Putamen (tissue), 1 donor: Measurements from ENCODE around the gene CBX2.

Experiments used
- DNase-seq: peaks from one replicate; pipeline ENCODE4 v3.0.0-alpha.2; 2016; ENCODE audit warnings: low spot score

The CBX2 gene

DNA sequence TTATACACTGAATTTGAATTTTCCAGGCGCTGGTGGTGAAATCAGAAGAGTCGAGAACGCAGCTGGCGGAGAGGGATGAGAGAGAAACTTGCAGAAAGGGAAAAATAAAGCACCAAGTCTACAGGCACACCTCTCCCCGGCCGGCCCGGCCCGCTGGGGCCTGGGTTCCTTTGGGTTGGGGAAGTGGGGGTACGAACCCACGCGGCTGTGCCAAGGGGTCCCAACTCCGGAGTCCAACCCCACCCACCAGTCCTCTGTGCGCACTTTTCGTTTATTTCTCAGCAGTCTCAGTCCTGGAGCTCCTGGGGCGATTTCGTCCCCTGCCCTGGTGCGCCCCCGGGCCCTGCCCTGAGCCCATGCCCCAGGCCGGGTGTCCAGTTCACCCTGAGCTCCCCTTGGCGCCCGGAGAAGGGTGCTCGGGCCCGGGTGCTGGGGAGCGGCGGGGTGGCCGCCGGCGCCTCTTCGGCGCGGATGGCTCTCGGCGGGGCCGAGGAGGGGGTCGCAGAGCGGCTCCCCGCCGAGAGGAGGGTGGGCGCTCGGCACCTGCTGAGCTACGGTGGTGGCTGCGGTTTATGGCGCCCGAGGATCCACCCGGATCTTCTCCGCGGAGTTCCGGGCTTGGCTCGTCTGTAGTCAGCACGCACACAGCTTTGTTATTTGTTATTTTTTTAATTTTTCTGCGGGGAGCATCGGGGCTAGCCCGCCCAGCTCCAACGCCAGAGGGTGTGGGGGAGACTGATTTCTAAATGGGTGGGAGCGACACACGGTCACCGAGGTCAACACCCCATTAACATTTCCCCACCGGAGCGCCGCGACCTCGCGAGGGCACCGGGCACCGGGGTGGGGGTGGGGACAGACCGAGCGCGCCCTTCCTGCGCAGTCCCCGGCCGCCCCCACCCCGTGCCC lies 34.7 kb downstream of the CBX2 start:
- DNase-seq, result no peak

DNA sequence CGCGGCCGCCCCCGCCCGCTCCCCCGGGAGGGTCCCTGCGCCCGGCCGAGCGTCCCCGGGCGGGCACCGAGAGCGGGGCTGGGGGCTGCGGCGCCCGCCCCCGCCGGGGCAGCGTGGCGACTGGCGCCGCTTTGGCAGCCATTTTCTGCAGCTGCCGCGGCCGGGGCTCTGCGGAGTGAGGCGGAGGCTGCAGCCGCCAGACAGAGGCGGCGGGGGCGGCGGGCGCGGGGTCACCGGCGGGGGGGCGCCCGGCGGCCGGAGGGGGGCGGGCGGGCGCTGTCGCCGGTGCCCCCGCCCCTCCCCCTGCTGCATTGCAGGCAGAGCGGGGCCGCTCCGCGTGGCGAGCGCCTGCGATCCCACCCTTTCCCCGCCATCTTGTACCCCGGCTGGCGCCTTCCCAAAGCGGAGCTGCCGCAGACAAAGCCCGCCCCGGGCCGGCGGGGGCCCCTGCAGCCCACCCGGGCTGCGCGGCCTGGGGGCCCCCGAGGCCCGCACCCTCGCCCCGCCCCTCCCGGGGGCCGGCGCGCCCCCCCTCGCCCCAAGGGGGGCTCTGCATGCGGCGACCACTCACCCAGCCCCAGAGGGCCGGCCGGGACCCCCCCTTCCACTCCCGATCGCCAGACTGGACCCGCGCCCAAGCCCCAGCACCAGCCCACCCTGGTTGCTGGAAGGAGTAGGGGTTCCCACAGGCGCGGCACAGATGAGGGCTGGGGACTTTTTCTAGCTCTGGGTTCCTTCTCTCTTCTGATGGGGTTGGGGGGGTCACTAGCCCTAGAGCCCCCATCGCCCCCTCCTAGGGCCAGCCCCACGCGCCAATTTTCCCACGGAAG lies 35.6 kb downstream of the CBX2 start:
- DNase-seq, result no peak

DNA sequence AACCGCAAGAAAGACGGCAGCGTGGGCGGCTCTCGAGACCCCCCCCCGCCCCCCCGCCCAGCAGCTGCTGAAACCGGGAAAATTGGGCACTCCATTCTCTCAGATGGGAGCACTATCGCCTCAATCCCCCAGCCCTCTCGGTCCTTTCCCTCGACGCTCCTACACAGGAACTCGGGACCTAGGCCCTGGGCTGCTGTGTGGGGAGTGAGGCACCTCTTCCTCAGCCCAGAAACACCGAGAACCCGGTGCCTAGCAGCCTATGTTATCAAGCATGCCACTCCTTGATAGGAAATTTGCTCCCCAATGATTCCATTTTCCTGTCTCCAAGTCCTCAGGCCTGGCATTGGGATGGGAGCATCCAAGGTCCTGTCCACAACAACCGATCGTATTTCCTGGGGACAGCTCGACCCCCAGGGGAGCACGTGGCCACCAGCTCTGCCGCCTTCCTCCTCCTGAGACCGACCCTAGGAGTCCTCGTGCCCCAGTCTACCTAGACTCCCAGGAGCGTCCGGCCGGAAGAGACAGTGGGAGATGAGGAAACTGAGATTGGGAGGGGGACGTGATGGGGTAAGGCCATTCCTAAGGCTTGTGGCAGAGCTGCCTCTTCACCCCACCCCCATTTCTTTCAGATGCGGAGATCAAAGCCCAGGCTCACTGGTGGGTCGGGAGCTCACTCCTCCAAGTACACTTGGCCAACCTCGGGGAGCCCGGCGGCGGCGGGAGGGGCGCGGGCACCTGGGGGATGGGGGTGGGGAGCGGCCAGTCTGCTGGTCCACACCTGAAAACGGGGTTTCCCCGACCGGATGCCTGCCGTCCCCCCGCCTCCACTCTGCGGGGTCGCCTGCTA lies 36.4 kb downstream of the CBX2 start:
- DNase-seq, result no peak

DNA sequence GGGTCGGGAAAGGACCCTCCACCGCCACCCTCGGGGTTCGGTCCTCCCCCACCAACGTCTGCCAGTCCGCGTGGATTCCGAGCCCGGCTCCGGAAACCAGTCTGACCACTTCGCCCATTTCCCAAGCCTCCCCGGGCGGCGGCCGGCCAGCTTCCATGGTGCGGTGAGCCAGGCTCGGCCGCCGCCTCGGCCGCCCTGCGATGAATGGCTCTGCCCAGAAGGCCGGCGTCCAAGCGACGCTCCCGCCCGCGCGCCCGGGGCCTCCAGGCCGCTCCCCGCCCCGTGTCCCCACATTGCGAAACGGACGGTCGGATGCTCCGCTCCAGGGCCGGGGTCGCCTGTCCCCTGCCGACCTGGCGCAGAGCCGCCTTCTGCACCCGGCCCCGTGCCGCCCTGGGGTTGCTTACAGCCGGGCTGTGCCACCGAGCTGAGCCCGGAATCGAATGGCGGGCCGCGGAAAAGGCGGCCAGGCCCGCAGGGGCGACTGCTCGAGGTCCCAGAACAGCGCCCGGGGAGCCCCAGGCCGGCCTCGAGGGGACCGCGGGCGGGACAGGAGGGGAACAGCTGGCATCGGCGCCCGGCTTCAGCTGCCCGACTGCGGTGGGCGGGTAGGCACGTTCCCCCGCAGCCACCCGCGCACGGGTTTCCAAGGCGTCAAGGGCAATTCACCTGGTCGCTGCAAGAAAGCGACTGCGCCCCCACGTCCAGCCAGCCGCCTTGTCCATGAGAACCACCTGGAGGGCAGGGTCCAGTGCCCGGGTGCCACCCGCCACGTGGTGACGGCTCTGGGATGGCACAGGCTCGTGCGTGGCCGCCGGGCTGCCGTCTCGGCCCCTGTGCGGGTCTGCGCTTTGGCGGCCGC lies 37.3 kb downstream of the CBX2 start:
- no peak for DNase-seq

DNA sequence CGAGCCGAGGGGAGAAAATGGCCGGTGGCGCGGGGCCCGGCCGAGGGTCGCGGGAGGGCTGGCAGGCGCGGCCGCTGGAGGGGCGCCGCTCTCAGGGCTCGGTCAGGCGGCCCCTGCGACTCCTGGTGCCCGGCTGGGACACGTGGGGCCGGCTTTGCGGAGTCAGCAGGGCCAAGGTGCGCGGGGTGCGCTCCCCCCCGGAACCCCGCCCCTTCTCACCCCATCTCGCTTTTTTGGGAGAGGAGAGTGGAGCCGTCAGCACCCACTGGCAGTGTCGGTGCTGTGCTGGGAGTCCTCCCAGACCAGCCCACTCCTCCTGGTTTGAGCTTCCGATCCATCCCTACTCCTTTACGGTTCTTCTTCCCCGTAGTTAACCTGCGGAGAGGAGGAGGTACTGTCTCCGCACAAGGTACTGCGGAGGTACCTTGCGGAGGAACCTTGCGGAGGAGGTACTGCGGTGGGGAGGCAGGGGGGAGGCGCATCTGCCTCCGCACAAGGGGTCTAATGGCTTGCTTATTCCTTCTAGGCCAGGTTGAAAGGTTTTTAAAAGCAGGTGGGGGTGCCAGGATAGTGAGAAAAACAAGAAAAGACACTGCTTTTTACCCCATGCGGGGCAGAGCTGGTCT lies 38.0 kb downstream of the CBX2 start:
- no peak for DNase-seq

DNA sequence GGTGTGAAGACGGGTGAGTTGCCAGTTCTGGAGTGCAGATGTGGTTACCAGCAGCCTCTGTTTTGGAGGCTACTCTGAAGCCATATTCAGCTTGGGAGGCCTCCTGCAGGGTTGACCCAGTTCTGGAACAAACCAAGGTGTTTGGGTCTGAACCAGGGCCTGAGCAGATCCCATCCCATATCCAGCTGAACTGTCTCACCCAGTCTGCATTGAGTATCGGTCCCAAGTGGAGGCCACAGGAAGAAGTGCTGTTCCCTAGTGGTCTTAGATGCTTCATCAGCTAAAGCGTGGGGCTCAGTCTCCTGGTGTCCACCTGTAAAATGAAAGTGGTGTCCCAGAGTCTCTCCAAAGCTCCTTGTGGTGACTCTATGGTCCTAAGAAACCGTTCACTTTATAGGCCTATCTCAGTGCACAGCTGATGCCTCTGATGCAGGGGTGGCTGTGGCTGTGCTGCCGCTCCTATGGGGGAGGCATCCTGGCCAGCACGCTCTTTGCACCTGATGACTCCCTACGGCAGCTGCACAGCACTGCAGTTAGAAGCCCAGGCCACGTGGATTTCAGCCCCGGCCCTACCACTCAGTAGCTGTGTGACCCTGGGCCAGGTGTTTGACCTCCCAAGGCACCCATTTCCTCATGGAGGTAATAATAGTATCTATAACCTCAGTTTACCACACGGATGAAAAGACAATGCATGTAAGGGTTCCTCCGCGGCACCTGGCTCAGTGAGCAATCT lies 40.2 kb downstream of the CBX2 start:
- no peak for DNase-seq

DNA sequence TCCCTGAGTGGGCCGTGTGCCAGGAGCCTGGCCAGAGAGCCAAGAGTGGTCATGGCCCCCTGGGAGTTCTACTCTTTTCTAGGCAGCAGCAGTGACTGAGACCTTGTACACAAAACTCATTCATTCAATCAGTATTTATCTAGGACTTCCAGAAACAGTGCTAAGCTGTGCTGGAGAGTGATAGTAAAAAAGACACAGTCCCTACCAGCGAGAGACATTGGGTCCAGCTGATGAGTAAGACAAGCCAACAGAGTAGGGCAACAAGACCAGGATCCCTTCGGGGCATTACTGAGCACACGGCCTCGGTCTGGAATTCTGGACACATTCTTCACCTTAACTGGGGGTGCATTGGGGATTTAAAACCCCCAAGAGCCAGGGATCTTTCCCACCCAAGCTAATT lies 41.1 kb downstream of the CBX2 start:
- no peak for DNase-seq

DNA sequence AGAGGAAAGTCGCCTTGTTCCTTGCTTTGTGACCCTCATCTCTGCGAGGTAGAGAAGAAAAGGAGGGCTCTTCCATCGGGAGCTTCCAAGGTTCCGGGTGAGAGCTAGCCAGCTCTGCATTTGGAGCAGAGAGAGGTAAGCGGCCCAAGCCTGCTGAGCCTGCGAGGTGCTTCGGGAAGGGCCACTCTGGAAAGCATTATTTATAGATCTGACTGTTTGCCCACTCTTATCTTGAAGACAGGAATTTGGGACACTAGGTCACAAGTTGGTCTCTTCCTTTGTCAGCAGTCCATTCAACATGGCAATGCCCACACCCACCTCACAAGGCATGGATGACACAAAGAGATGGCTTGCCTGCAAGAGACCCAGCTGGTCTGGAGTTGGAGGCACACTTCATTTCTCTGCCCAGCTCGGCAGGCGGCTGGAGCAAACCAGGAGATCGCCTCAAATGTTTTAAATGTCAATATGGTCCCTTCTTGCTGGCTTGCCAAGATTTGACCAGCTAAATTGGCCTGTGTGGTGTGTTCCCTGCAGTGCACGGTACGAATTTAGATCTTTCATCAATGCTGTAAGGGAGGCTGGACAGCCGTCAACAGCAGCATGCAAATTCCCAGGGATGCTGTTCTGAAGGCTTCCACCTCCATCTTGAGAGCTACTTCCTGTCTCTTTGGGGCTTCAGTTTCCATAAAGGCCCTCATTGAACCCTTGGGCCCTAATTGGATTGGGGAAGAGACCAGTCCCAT lies 41.8 kb downstream of the CBX2 start:
- no peak for DNase-seq

DNA sequence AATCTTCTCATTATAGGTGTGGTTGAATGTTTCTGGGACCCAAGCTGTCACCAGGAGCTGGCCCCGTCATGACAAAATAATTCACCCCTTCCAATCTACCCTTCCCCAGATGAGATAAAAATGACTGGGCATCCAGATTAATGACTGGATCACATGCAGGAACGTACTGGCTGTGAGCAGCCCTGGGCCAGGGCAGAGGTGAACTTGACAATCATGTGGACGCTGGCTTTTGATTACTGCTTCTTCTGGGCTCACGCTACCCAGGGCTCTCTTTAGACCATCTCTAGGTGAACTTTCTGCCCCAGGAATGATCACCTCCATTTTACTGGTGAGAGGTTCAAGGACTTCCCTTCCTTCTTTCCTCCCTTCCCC lies 43.0 kb downstream of the CBX2 start:
- DNase-seq, result no peak

DNA sequence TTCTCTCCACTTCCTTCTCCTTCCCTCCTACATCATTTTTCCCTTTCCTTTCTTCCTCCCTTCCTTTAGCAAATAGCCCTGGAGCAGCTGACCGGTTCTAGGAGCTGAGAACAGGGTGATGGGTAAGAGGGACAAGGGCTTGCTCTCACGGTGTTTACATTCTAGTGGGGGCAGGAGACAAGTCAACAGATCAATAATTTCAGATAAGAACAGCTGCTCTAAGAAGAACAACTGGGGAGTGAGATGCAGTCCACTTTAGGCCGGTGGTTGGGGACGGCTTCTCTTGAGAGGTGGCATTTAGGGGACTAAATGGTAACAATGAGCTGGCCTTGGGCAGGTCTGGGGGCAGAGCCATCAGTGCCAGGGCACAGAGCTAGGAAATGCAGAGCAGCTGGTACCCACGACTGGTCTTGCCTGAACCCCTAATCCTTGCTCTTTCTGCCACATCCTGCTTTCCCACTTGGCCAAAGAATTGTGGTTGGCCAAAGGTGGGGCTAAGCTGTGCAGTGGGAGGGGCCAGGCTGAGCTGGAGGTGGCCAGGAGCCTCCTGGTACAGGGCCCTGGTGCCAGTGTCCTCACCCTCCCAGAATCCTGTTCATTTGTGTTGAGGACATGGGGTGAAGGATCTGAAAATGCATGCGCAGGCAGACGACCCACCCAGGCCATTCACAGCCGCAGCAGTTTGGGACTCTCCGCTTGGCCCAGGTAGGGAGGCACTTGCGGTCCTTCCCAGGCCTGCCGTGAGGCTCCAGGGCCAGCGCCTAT lies 43.6 kb downstream of the CBX2 start:
- DNase-seq, result no peak

DNA sequence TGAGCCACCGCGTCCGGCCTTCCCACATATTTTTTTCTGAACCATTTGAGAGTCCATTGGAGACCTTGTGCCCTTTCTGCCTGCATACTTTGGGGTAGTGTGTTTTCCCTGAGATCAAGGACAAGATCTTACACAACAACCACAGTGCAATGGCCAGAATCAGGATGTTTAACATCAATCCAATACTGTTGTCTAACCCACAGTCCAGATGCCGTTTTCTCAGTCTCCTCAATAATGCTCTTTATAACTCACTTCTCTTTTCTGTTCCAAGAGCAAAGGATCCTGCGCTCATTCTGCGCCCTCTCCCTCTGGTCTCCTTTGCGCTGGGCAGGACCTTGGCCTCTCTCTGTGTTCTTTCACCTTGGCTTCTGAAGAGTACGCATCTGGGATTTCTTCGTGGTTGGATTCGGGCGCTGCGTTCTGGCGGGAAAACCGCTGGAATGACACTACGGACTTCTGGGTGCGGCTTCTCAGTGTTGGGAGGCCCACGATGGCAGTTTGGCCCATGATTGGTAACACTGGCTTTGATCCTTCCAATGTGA lies 44.7 kb downstream of the CBX2 start:
- DNase-seq, result no peak

DNA sequence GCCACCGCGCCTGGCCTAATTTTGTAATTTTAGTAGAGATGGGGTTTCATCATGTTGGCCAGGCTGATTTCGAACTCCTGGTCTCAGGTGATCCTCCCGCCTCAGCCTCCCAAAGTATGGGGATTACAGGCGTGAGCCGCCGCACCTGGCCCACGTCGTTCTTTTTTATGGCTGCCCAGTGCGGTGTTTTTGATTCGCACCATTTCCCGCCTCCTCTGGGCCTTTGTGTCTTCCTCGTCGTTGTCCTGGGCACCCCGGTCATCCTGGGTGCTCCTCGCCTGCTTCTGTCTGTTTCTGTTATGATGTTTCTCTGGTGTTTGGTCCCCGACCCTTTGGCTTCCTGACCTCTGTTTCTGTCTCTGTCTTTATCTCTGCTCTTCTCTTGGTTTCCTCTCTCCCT lies 46.3 kb downstream of the CBX2 start:
- DNase-seq, result no peak

DNA sequence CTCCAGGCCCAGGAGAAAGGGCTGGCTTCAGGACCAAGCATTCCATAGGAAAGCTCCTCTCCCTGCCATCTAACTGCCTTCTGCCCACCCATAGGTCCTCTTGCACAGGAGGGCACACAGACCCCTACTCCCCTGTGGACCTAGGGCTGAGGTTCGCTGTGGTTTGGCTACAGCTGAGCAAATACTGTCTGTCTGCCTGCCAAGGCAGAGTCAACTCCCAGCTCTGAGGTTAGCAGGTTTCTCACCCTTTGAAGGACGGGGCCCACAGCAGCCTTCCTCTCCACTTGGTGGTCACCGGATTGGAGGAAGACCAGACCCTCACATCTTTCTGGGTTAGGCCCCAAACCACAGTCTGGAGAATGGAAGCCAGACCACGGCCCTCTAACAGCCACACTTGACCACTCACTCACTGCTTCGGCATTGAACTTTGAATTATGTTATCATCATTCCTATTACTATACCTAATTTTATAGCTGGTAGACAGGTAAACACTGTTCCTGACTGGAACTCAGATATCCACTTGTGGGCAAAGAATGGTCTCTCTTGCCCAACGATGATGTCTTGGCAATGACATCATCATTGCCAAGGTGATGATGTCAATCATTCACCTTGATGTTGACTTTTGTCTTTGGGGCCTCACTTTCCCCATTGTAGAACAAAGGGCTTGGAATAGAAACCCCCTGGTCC lies 47.1 kb downstream of the CBX2 start:
- no peak for DNase-seq

DNA sequence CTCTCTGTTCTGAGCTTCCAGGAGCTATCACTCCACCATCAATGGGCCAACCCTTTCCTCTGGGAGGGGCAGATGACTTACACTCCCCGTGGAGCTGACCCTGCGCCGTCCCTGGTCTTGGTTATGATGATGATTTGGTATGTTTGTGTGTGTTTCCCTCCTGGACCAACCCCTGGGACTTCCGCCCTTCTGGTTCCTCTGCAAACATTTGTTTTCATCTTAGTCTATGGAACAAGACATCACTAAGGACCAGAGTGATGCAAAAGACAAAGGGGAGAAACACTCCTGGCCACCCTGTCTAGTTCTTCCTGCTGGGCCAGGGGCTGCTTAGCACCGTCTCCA lies 47.6 kb downstream of the CBX2 start:
- no peak for DNase-seq

DNA sequence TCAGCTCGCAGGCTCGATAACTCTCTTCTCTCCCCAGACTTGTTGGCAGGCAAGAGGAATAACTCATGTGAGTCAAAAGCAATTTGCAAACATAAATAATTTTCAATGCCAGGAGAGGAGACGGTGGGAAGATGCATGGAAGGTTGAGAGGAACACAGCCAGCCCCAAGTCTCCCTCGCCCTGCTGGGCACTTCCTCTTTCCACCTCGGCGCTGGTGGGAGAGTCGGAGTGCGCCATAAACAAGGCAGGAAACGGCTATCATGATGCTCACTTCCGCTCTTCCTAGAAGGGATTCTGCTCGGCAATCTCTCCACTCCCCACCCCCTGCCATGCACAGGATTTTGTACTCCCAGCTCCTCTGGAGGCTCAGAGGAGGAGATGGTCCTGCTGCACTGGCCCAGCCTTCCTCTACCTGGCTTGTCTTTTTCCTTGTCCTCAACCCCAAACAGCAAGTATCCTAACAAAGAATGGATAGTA lies 48.3 kb downstream of the CBX2 start:
- no peak for DNase-seq

DNA sequence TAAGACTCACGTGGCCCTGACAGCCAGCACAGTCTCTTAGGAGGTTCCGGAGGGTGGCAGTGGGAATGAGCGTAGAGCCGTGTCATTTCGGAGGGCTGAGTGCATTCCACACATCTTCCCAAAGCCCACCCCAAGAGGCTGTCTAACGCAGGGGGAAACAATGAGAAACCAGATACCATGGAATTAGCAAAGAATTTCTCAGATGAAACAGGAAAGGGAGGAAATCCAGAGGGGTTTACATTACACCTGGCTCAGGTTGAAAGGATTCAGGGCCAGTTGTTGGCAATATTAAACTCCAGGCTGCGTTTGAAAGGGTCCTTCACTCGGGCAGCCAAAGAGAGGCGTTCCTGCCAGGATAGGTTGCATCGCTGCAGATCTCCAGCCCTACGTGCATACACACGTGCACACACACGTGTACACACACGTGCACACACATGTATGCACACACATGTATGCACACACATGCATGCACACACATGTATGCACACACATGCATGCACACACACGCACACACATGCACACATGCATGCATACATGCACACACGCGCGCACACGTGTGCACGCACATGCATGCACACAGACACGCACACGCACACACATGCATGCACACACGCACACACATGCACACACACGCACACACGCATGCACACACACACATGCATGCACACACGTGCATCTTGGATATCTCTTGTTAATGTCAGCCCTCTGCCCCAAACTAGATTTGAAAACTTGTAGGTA lies 49.1 kb downstream of the CBX2 start:
- DNase-seq, result no peak

DNA sequence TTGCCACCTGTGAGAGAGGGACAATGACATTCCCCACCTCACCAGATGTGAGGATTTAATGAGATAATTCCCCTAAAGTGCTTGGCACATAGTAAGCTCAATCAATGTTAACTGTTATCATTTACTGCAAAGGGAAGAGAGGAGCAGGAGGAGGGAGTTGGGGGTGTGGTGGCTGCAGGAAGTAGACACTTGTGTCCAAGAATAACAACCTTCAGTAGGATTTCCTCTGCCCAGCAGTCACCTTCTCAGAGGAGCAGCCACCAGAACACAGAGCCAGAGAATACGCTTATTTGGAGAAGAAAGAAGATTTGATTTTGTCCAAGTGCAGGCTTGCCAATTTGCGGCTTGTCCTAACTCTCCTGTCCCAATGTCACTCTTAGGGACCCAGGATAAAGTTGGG lies 51.1 kb downstream of the CBX2 start:
- DNase-seq, result no peak
